Naive B cell (primary cell): ENCODE data around the gene HEATR5B. TPM values are rescaled to one million over a fixed set of nuclear protein-coding genes. Genes with fewer than 3 reads are reported as not detected.

Source experiments
- ATAC-seq, 2 donors: fragments of 150-1000 bp; cut with Tn5 transposase; 2 replicates each; pipeline ENCODE4 v1.10.0; 2021; ENCODE audit warnings: low read depth in 2 of 2, mild to moderate bottlenecking in 2 of 2, moderate library complexity in 2 of 2
- DNase-seq: peaks from one replicate; pipeline ENCODE4 v3.0.0; 2022
- H3K27ac Mint-ChIP-seq, 6 donors: one replicate each; pipeline ENCODE4 v1.8.0; 2020 to 2022; ENCODE audit warnings: mild to moderate bottlenecking in 6 of 6, mixed read lengths in 6 of 6, moderate library complexity in 5 of 6, inconsistent platforms in 2 of 6
- H3K27me3 Mint-ChIP-seq, 3 donors: one replicate each; pipeline ENCODE4 v1.8.0; 2021 to 2022; ENCODE audit warnings: mixed read lengths in 3 of 3, mild to moderate bottlenecking in 1 of 3
- H3K36me3 Mint-ChIP-seq, 2 donors: one replicate each; pipeline ENCODE4 v1.8.0; 2020 to 2022; ENCODE audit warnings: mixed read lengths in 2 of 2, inconsistent platforms in 1 of 2, mild to moderate bottlenecking in 1 of 2
- H3K4me1 Mint-ChIP-seq, 3 donors: one replicate each; pipeline ENCODE4 v1.8.0; 2020 to 2022; ENCODE audit warnings: mixed read lengths in 3 of 3, inconsistent platforms in 1 of 3, mild to moderate bottlenecking in 1 of 3, moderate library complexity in 1 of 3
- H3K4me3 Mint-ChIP-seq, 8 donors: one replicate each; pipeline ENCODE4 v1.8.0; 2020 to 2022; ENCODE audit warnings: mild to moderate bottlenecking in 8 of 8, mixed read lengths in 8 of 8, moderate library complexity in 8 of 8, inconsistent platforms in 2 of 8
- H3K9me3 Mint-ChIP-seq, 7 donors: one replicate each; pipeline ENCODE4 v1.8.0; 2020 to 2022; ENCODE audit warnings: mixed read lengths in 7 of 7, mild to moderate bottlenecking in 5 of 7, inconsistent platforms in 2 of 7, moderate library complexity in 1 of 7
- polyA plus RNA-seq, 6 donors: library from polyadenylated mRNA; unstranded; fragments of 300-500 nt; fragmentation: Illumina TruSeq; gene quantifications; one replicate each; pipeline ENCODE4 v1.2.3, GENCODE V29; 2021; ENCODE audit warnings: low read depth in 6 of 6

HEATR5B gene
- polyA plus RNA-seq, 6 donors from 2014 or later = 10.6 to 24.2 (median 16.8) TPM

- ATAC-seq (no peak), DNase-seq (no peak)
- Mint-ChIP-seq H3K36me3 (peaks cover 18 to 31% of the 10 kb centered on the region in 2 donors), H3K27ac (peak overlapping the region in 1 of 6 donors; percentile 19), H3K4me3 (no peak overlapping the region), H3K9me3 (no peaks in the 10 kb centered on the region), H3K4me1 (peaks cover 0 to 4% (median 0%) of the 10 kb centered on the region in 3 donors), H3K27me3 (no peaks in the 10 kb centered on the region)
Observed at GRCh38 chr2:37098416-37099118, 14.4 kb upstream of the HEATR5B start.

GRCh38 chr2:37096568-37096967 is 12.4 kb upstream of the HEATR5B start:
- Mint-ChIP-seq H3K4me1 (peaks cover 0 to 13% (median 8%) of the 10 kb centered on the region in 3 donors), H3K36me3 (peaks cover 18 to 31% of the 10 kb centered on the region in 2 donors), H3K27me3 (no peaks in the 10 kb centered on the region), H3K9me3 (no peaks in the 10 kb centered on the region), H3K27ac (peak overlapping the region in 2 of 6 donors; percentile 17 to 44), H3K4me3 (no peak overlapping the region)
- ATAC-seq (no peak), DNase-seq (no peak)

GRCh38 chr2:37091873-37092272 is 7.7 kb upstream of the HEATR5B start:
- no peaks in the 10 kb centered on the region for H3K9me3 Mint-ChIP-seq
- H3K36me3 Mint-ChIP-seq = peaks cover 12 to 24% of the 10 kb centered on the region in 2 donors
- peak overlapping the region; percentile 56 to 92 (median 72) for H3K4me3 Mint-ChIP-seq
- peak overlapping the region; percentile 0 to 96 (median 80) for H3K27ac Mint-ChIP-seq
- DNase-seq = peak; percentile 59
- ATAC-seq = peak; percentile 47 to 49
- H3K4me1 Mint-ChIP-seq = peaks cover 31 to 54% (median 39%) of the 10 kb centered on the region in 3 donors
- no peaks in the 10 kb centered on the region for H3K27me3 Mint-ChIP-seq

GRCh38 chr2:37090019-37090477 is 5.9 kb upstream of the HEATR5B start:
- H3K27me3 Mint-ChIP-seq = no peaks in the 10 kb centered on the region
- peak overlapping the region in 7 of 8 donors; percentile 44 to 82 (median 61) for H3K4me3 Mint-ChIP-seq
- ATAC-seq (peak; percentile 89 to 90), DNase-seq (peak; percentile 70)
- H3K4me1 Mint-ChIP-seq = peaks cover 32 to 59% (median 35%) of the 10 kb centered on the region in 3 donors
- peak overlapping the region in 5 of 6 donors; percentile 65 to 96 (median 84) for H3K27ac Mint-ChIP-seq
- no peaks in the 10 kb centered on the region for H3K9me3 Mint-ChIP-seq
- H3K36me3 Mint-ChIP-seq = peaks cover 6 to 17% of the 10 kb centered on the region in 2 donors

- Mint-ChIP-seq H3K9me3 (no peaks in the 10 kb centered on the region), H3K27ac (peak overlapping the region in 1 of 6 donors; percentile 55), H3K36me3 (peaks cover 8 to 24% of the 10 kb centered on the region in 2 donors), H3K4me3 (peak overlapping the region in 1 of 8 donors; percentile 48), H3K4me1 (peaks cover 32 to 49% (median 40%) of the 10 kb centered on the region in 3 donors), H3K27me3 (no peaks in the 10 kb centered on the region)
- no peak for ATAC-seq
- no peak for DNase-seq
Observed at GRCh38 chr2:37085731-37086147, 1.6 kb upstream of the HEATR5B start.

GRCh38 chr2:37084797-37085196 is 625 bp upstream of the HEATR5B start:
- Mint-ChIP-seq H3K27ac (no peak overlapping the region), H3K36me3 (peaks cover 8 to 24% of the 10 kb centered on the region in 2 donors), H3K9me3 (no peaks in the 10 kb centered on the region), H3K27me3 (no peaks in the 10 kb centered on the region), H3K4me3 (no peak overlapping the region), H3K4me1 (peaks cover 27 to 52% (median 31%) of the 10 kb centered on the region in 3 donors)
- DNase-seq = no peak
- ATAC-seq = no peak

- peaks cover 21 to 29% of the 10 kb centered on the region in 2 donors for H3K36me3 Mint-ChIP-seq
- peaks cover 15 to 41% (median 18%) of the 10 kb centered on the region in 3 donors for H3K4me1 Mint-ChIP-seq
- H3K27me3 Mint-ChIP-seq = no peaks in the 10 kb centered on the region
- peak overlapping the region in 5 of 8 donors; percentile 68 to 85 (median 82) for H3K4me3 Mint-ChIP-seq
- ATAC-seq (no peak), DNase-seq (peak; percentile 27)
- no peaks in the 10 kb centered on the region for H3K9me3 Mint-ChIP-seq
- H3K27ac Mint-ChIP-seq = peak overlapping the region in 5 of 6 donors; percentile 57 to 95 (median 89)
Observed at GRCh38 chr2:37080689-37081088, 3.5 kb downstream of the HEATR5B start.

GRCh38 chr2:37080266-37080665 is 3.9 kb downstream of the HEATR5B start:
- Mint-ChIP-seq H3K4me1 (peaks cover 15 to 41% (median 16%) of the 10 kb centered on the region in 3 donors), H3K9me3 (no peaks in the 10 kb centered on the region), H3K4me3 (peak overlapping the region in 5 of 8 donors; percentile 68 to 85 (median 82)), H3K27ac (peak overlapping the region in 5 of 6 donors; percentile 57 to 95 (median 87)), H3K36me3 (peaks cover 24 to 29% of the 10 kb centered on the region in 2 donors), H3K27me3 (no peaks in the 10 kb centered on the region)
- DNase-seq = no peak
- ATAC-seq = no peak

- Mint-ChIP-seq H3K36me3 (peaks cover 30 to 37% of the 10 kb centered on the region in 2 donors), H3K27ac (no peak overlapping the region), H3K4me3 (no peak overlapping the region), H3K27me3 (no peaks in the 10 kb centered on the region), H3K9me3 (no peaks in the 10 kb centered on the region), H3K4me1 (peaks cover 20 to 24% (median 21%) of the 10 kb centered on the region in 3 donors)
- no peak for DNase-seq
- no peak for ATAC-seq
Observed at GRCh38 chr2:37070931-37071330, 13.2 kb downstream of the HEATR5B start.

- no peak for ATAC-seq
- Mint-ChIP-seq H3K4me3 (no peak overlapping the region), H3K27me3 (no peaks in the 10 kb centered on the region), H3K9me3 (no peaks in the 10 kb centered on the region), H3K4me1 (peaks cover 13 to 22% (median 18%) of the 10 kb centered on the region in 3 donors), H3K27ac (peak overlapping the region in 2 of 6 donors; percentile 85 to 86), H3K36me3 (peaks cover 19 to 25% of the 10 kb centered on the region in 2 donors)
- no peak for DNase-seq
Observed at GRCh38 chr2:37068686-37069085, 15.5 kb downstream of the HEATR5B start.

- Mint-ChIP-seq H3K27me3 (no peaks in the 10 kb centered on the region), H3K9me3 (no peaks in the 10 kb centered on the region), H3K27ac (no peak overlapping the region), H3K4me3 (no peak overlapping the region), H3K36me3 (peaks cover 17 to 21% of the 10 kb centered on the region in 2 donors), H3K4me1 (no peaks in the 10 kb centered on the region)
- ATAC-seq = no peak
- no peak for DNase-seq
Observed at GRCh38 chr2:37061776-37062175, 22.4 kb downstream of the HEATR5B start.

GRCh38 chr2:37061013-37061711 is 23.0 kb downstream of the HEATR5B start:
- H3K36me3 Mint-ChIP-seq = peaks cover 22% of the 10 kb centered on the region in 2 donors
- ATAC-seq = no peak
- no peak overlapping the region for H3K4me3 Mint-ChIP-seq
- H3K27me3 Mint-ChIP-seq = no peaks in the 10 kb centered on the region
- H3K9me3 Mint-ChIP-seq = no peaks in the 10 kb centered on the region
- no peaks in the 10 kb centered on the region for H3K4me1 Mint-ChIP-seq
- no peak overlapping the region for H3K27ac Mint-ChIP-seq
- DNase-seq = no peak

- H3K4me3 Mint-ChIP-seq = no peak overlapping the region
- peak overlapping the region in 2 of 6 donors; percentile 54 to 83 for H3K27ac Mint-ChIP-seq
- no peak for DNase-seq
- peaks cover 22% of the 10 kb centered on the region in 2 donors for H3K36me3 Mint-ChIP-seq
- H3K9me3 Mint-ChIP-seq = no peaks in the 10 kb centered on the region
- no peak for ATAC-seq
- H3K4me1 Mint-ChIP-seq = no peaks in the 10 kb centered on the region
- H3K27me3 Mint-ChIP-seq = no peaks in the 10 kb centered on the region
Observed at GRCh38 chr2:37060446-37060845, 23.7 kb downstream of the HEATR5B start.
